HepG2 (cell line): ENCODE data around the gene CCS. TPM values are rescaled to one million over a fixed set of nuclear protein-coding genes. Genes with fewer than 3 reads are reported as not detected.

Experiments used
- DZIP1 ChIP-seq: sonication (generic); formaldehyde crosslinking; IDR thresholded peaks from 2 replicates; pipeline ENCODE4 v1.5.0; 2020; ENCODE audit warnings: mild to moderate bottlenecking, missing genetic modification reagents
- FOXA3 ChIP-seq: IDR thresholded peaks from 2 replicates; pipeline ENCODE4 v1.6.1; 2016; ENCODE audit warnings: missing genetic modification reagents, missing compliant biosample characterization
- MEF2D ChIP-seq: sonication (generic); formaldehyde crosslinking; IDR thresholded peaks from 2 replicates; pipeline ENCODE4 v1.5.1; 2020; ENCODE audit warnings: mild to moderate bottlenecking, missing genetic modification reagents
- PHF21A ChIP-seq: sonication (generic); formaldehyde crosslinking; IDR thresholded peaks from 2 replicates; pipeline ENCODE4 v1.5.0; 2020; ENCODE audit warnings: mild to moderate bottlenecking, missing genetic modification reagents
- POGZ ChIP-seq: sonication (generic); formaldehyde crosslinking; IDR thresholded peaks from 2 replicates; pipeline ENCODE4 v1.4.0; 2020; ENCODE audit warnings: mild to moderate bottlenecking, missing genetic modification reagents
- SATB2 ChIP-seq: sonication (generic); formaldehyde crosslinking; IDR thresholded peaks from 2 replicates; pipeline ENCODE4 v1.5.0; 2020; ENCODE audit warnings: missing genetic modification reagents
- SRF ChIP-seq: IDR thresholded peaks from 2 replicates; pipeline ENCODE4 v1.6.1; 2011; ENCODE audit warnings: mild to moderate bottlenecking, low read depth, low read length, moderate library complexity
- THYN1 ChIP-seq: sonication (generic); formaldehyde crosslinking; IDR thresholded peaks from 2 replicates; pipeline ENCODE4 v1.8.1; 2023; ENCODE audit warnings: low read depth, mild to moderate bottlenecking, moderate library complexity, missing genetic modification reagents, borderline replicate concordance
- U2AF2 ChIP-seq: fragments of 200-400 bp; formaldehyde crosslinking; IDR thresholded peaks from 2 replicates; pipeline ENCODE4 v1.6.1; 2017; ENCODE audit warnings: low read depth, mild to moderate bottlenecking, low read length
- ZBTB3 ChIP-seq: sonication (generic); formaldehyde crosslinking; IDR thresholded peaks from 2 replicates; pipeline ENCODE4 v1.4.0; 2020; ENCODE audit warnings: low read depth, mild to moderate bottlenecking, moderate library complexity, missing genetic modification reagents, borderline replicate concordance
- ZC3H13 ChIP-seq: sonication (generic); formaldehyde crosslinking; IDR thresholded peaks from 2 replicates; pipeline ENCODE4 v1.8.1; 2023; ENCODE audit warnings: mild to moderate bottlenecking, missing genetic modification reagents, moderate library complexity
- ZNF264 ChIP-seq: sonication (generic); formaldehyde crosslinking; IDR thresholded peaks from 2 replicates; pipeline ENCODE4 v1.4.0; 2020; ENCODE audit warnings: missing genetic modification reagents
- ZNF296 ChIP-seq: sonication (generic); formaldehyde crosslinking; conservative IDR thresholded peaks from 2 replicates; pipeline ENCODE4 v1.5.0; 2020; ENCODE audit warnings: mild to moderate bottlenecking, missing genetic modification reagents
- ZNF598 ChIP-seq: sonication (generic); formaldehyde crosslinking; IDR thresholded peaks from 2 replicates; pipeline ENCODE4 v1.5.1; 2020; ENCODE audit warnings: mild to moderate bottlenecking, missing genetic modification reagents, borderline replicate concordance
- ZZZ3 ChIP-seq: sonication (generic); formaldehyde crosslinking; IDR thresholded peaks from 2 replicates; pipeline ENCODE4 v1.4.0; 2020; ENCODE audit warnings: missing genetic modification reagents, mild to moderate bottlenecking, borderline replicate concordance
- polyA plus RNA-seq, 8 experiments: library from polyadenylated mRNA; depleted of rRNA in 3 of 8; stranded (reverse) in 7 of 8; unstranded in 1 of 8; fragments of >200 nt; fragmentation: Illumina TruSeq in 4 of 8; extraction: Trizol in 4 of 8; gene quantifications; 2 replicates each; pipeline versions ENCODE4 v1.2.1 to v1.2.3, GENCODE V29; 2011 to 2016; ENCODE audit warnings: low read depth in 4 of 8, missing spikeins in 1 of 8, mixed read lengths in 1 of 8; ENCODE audit not compliant: insufficient read depth in 1 of 8
- total RNA-seq, 5 experiments: library from RNA; depleted of rRNA; stranded (reverse); fragments of >200 nt; fragmentation: Illumina TruSeq; extraction: Trizol; gene quantifications; 2 replicates each; pipeline ENCODE4 v1.2.3, GENCODE V29; 2016; ENCODE audit warnings: low read depth in 1 of 5
- TF ChIP-seq, protein P1 (sequence below): sonication (generic); formaldehyde crosslinking; IDR thresholded peaks from 2 replicates; pipeline ENCODE4 v1.4.0; 2020; ENCODE audit warnings: missing genetic modification reagents
- TF ChIP-seq, protein P2 (sequence below): sonication (generic); formaldehyde crosslinking; IDR thresholded peaks from 2 replicates; pipeline ENCODE4 v1.9.0; 2021; ENCODE audit warnings: missing genetic modification reagents, borderline replicate concordance
- TF ChIP-seq, protein P3 (sequence below): sonication (generic); formaldehyde crosslinking; IDR thresholded peaks from 2 replicates; pipeline ENCODE4 v1.4.0; 2020; ENCODE audit warnings: missing genetic modification reagents, borderline replicate concordance

Gene CCS
- total and polyA plus RNA-seq, 2 of the 13 experiments (the other 11 are each of a cell fraction or from before 2014, with no cell fraction given), result 25.4 to 44.6 TPM

GRCh38 chr11:66638177-66639065 is 45.4 kb downstream of the CCS start, which contains the start of gene RBM4 (continued):
- TF ChIP-seq DZIP1 (CRISPR knock-in tag), result no peak
- TF ChIP-seq, protein P1, sequence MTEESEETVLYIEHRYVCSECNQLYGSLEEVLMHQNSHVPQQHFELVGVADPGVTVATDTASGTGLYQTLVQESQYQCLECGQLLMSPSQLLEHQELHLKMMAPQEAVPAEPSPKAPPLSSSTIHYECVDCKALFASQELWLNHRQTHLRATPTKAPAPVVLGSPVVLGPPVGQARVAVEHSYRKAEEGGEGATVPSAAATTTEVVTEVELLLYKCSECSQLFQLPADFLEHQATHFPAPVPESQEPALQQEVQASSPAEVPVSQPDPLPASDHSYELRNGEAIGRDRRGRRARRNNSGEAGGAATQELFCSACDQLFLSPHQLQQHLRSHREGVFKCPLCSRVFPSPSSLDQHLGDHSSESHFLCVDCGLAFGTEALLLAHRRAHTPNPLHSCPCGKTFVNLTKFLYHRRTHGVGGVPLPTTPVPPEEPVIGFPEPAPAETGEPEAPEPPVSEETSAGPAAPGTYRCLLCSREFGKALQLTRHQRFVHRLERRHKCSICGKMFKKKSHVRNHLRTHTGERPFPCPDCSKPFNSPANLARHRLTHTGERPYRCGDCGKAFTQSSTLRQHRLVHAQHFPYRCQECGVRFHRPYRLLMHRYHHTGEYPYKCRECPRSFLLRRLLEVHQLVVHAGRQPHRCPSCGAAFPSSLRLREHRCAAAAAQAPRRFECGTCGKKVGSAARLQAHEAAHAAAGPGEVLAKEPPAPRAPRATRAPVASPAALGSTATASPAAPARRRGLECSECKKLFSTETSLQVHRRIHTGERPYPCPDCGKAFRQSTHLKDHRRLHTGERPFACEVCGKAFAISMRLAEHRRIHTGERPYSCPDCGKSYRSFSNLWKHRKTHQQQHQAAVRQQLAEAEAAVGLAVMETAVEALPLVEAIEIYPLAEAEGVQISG (CRISPR knock-in tag), result 0 out of 2 replicates have a peak, but pooled peaks have one; percentile 24
- no peak; the same call in 1 of the 2 replicates for TF ChIP-seq ZNF598 (CRISPR knock-in tag)
- TF ChIP-seq U2AF2, result no peak
- peak; percentile 74 for TF ChIP-seq PHF21A (CRISPR knock-in tag)
- no peak for TF ChIP-seq ZZZ3 (CRISPR knock-in tag)
- TF ChIP-seq, protein P2, sequence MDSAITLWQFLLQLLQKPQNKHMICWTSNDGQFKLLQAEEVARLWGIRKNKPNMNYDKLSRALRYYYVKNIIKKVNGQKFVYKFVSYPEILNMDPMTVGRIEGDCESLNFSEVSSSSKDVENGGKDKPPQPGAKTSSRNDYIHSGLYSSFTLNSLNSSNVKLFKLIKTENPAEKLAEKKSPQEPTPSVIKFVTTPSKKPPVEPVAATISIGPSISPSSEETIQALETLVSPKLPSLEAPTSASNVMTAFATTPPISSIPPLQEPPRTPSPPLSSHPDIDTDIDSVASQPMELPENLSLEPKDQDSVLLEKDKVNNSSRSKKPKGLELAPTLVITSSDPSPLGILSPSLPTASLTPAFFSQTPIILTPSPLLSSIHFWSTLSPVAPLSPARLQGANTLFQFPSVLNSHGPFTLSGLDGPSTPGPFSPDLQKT, result no peak
- TF ChIP-seq ZBTB3, result no peak
- TF ChIP-seq ZC3H13 (CRISPR knock-in tag), result peak; percentile 69; the same call in 1 of the 2 replicates
- TF ChIP-seq SRF, result no peak
- TF ChIP-seq MEF2D, result no peak
- TF ChIP-seq ZNF264 (CRISPR knock-in tag), result no peak; the same call in 1 of the 2 replicates
- TF ChIP-seq POGZ (CRISPR knock-in tag), result peak; percentile 78; the same call in 1 of the 2 replicates
- TF ChIP-seq, protein P3, sequence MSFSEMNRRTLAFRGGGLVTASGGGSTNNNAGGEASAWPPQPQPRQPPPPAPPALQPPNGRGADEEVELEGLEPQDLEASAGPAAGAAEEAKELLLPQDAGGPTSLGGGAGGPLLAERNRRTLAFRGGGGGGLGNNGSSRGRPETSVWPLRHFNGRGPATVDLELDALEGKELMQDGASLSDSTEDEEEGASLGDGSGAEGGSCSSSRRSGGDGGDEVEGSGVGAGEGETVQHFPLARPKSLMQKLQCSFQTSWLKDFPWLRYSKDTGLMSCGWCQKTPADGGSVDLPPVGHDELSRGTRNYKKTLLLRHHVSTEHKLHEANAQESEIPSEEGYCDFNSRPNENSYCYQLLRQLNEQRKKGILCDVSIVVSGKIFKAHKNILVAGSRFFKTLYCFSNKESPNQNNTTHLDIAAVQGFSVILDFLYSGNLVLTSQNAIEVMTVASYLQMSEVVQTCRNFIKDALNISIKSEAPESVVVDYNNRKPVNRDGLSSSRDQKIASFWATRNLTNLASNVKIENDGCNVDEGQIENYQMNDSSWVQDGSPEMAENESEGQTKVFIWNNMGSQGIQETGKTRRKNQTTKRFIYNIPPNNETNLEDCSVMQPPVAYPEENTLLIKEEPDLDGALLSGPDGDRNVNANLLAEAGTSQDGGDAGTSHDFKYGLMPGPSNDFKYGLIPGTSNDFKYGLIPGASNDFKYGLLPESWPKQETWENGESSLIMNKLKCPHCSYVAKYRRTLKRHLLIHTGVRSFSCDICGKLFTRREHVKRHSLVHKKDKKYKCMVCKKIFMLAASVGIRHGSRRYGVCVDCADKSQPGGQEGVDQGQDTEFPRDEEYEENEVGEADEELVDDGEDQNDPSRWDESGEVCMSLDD (CRISPR knock-in tag), result no peak
- TF ChIP-seq THYN1 (CRISPR knock-in tag), result no peak
- TF ChIP-seq ZNF296 (CRISPR knock-in tag), result no peak
- no peak; the same call in 1 of the 2 replicates for TF ChIP-seq SATB2 (CRISPR knock-in tag)
- TF ChIP-seq FOXA3, result 0 out of 2 replicates have a peak, but pooled peaks have one; percentile 20
